Measurements from ENCODE around the gene GIMAP5. TPM values are rescaled to one million over a fixed set of nuclear protein-coding genes. Genes with fewer than 3 reads are reported as not detected.
A peak's percentile ranks its signal among the peaks of the same experiment; 100 is the strongest.

The GIMAP5 gene
- total RNA-seq, 1 donor from 2014 or later = not detected

- Histone ChIP-seq H3F3A (ENCODE audit: low read depth) (no peaks in the 10 kb centered on the region), H3K4me3 (no peak overlapping the region), H3K79me2 (ENCODE audit: low read depth) (no peaks in the 10 kb centered on the region), H2AFZ (replicated peaks) (no peak overlapping the region), H3K4me1 (peaks cover 16% of the 10 kb centered on the region), H4K20me1 (ENCODE audit: low read depth) (no peaks in the 10 kb centered on the region), H3K36me3 (no peaks in the 10 kb centered on the region), H3K27ac (no peak overlapping the region), H3K9me3 (ENCODE audit: low read depth) (no peaks in the 10 kb centered on the region), H3K4me2 (peak overlapping the region; percentile 39), H3K27me3 (peaks cover 100% of the 10 kb centered on the region), H3K9ac (no peak overlapping the region)
- peaks cover 19% of the 10 kb centered on the region for H3K4me1 Mint-ChIP-seq
- H3K36me3 Mint-ChIP-seq = no peaks in the 10 kb centered on the region
- no peak overlapping the region for H3K27ac Mint-ChIP-seq
- H3K27me3 Mint-ChIP-seq (ENCODE audit: insufficient read depth, low read depth) = peaks cover 17% of the 10 kb centered on the region
- no peak overlapping the region for H3K4me3 Mint-ChIP-seq
- peak; percentile 49 for DNase-seq (ENCODE audit: low spot score)
- TF ChIP-seq CTCF (IDR thresholded peaks at IDR 0.05) = no peak
- TF ChIP-seq EZH2phosphoT487 (IDR thresholded peaks at IDR 0.05) = no peak
- TF ChIP-seq EZH2 (IDR thresholded peaks at IDR 0.05) = no peak
- H3K9me3 Mint-ChIP-seq = no peaks in the 10 kb centered on the region
Observed at GRCh38 chr7:150735596-150736358, 1.4 kb upstream of the GIMAP5 start.

GRCh38 chr7:150736864-150737263 is 354 bp upstream of the GIMAP5 start:
- H2AFZ ChIP-seq (replicated peaks) = no peak overlapping the region
- H3K9me3 ChIP-seq (ENCODE audit: low read depth) = no peaks in the 10 kb centered on the region
- Mint-ChIP-seq H3K36me3 (no peaks in the 10 kb centered on the region), H3K4me1 (peaks cover 19% of the 10 kb centered on the region), H3K9me3 (peaks cover 2% of the 10 kb centered on the region), H3K27me3 (ENCODE audit: insufficient read depth, low read depth) (peaks cover 17% of the 10 kb centered on the region), H3K27ac (no peak overlapping the region), H3K4me3 (no peak overlapping the region)
- no peaks in the 10 kb centered on the region for H3F3A ChIP-seq (ENCODE audit: low read depth)
- H3K4me1 ChIP-seq = peaks cover 16% of the 10 kb centered on the region
- no peaks in the 10 kb centered on the region for H3K79me2 ChIP-seq (ENCODE audit: low read depth)
- TF ChIP-seq EZH2phosphoT487 (IDR thresholded peaks at IDR 0.05) (no peak), CTCF (IDR thresholded peaks at IDR 0.05) (no peak), EZH2 (IDR thresholded peaks at IDR 0.05) (no peak)
- no peak overlapping the region for H3K4me3 ChIP-seq
- no peak for DNase-seq (ENCODE audit: low spot score)
- H3K9ac ChIP-seq = no peak overlapping the region
- H4K20me1 ChIP-seq (ENCODE audit: low read depth) = no peaks in the 10 kb centered on the region
- no peak overlapping the region for H3K4me2 ChIP-seq
- no peaks in the 10 kb centered on the region for H3K36me3 ChIP-seq
- no peak overlapping the region for H3K27ac ChIP-seq
- H3K27me3 ChIP-seq = peaks cover 100% of the 10 kb centered on the region

GRCh38 chr7:150738092-150738491 is 874 bp downstream of the GIMAP5 start:
- H4K20me1 ChIP-seq (ENCODE audit: low read depth) = no peaks in the 10 kb centered on the region
- H3K36me3 ChIP-seq = no peaks in the 10 kb centered on the region
- TF ChIP-seq EZH2 (IDR thresholded peaks at IDR 0.05) (no peak), CTCF (IDR thresholded peaks at IDR 0.05) (no peak), EZH2phosphoT487 (IDR thresholded peaks at IDR 0.05) (no peak)
- Mint-ChIP-seq H3K9me3 (peaks cover 5% of the 10 kb centered on the region), H3K27me3 (ENCODE audit: insufficient read depth, low read depth) (peaks cover 18% of the 10 kb centered on the region), H3K4me1 (peaks cover 19% of the 10 kb centered on the region), H3K36me3 (no peaks in the 10 kb centered on the region), H3K27ac (no peak overlapping the region), H3K4me3 (no peak overlapping the region)
- DNase-seq (ENCODE audit: low spot score) = no peak
- H3K9ac ChIP-seq = no peak overlapping the region
- H3K4me2 ChIP-seq = no peak overlapping the region
- H3F3A ChIP-seq (ENCODE audit: low read depth) = no peaks in the 10 kb centered on the region
- no peak overlapping the region for H3K4me3 ChIP-seq
- H3K4me1 ChIP-seq = peaks cover 16% of the 10 kb centered on the region
- peaks cover 100% of the 10 kb centered on the region for H3K27me3 ChIP-seq
- H2AFZ ChIP-seq (replicated peaks) = no peak overlapping the region
- no peaks in the 10 kb centered on the region for H3K79me2 ChIP-seq (ENCODE audit: low read depth)
- H3K9me3 ChIP-seq (ENCODE audit: low read depth) = no peaks in the 10 kb centered on the region
- no peak overlapping the region for H3K27ac ChIP-seq

All from neural progenitor cell (in vitro differentiated cells).